GM21619 (cell line): Measurements from ENCODE around the gene PPP5C.
"Not testable (repeated sequence)": the region's sequence is repeated elsewhere in the genome, so short reads cannot be mapped to it uniquely, and the experiment has no call there.

ENCODE experiments used
- ATAC-seq: cut with Tn5 transposase; IDR thresholded peaks from one replicate; pipeline ENCODE4 v1.9.1; 2021; ENCODE audit not compliant: unreplicated experiment

The PPP5C gene

DNA sequence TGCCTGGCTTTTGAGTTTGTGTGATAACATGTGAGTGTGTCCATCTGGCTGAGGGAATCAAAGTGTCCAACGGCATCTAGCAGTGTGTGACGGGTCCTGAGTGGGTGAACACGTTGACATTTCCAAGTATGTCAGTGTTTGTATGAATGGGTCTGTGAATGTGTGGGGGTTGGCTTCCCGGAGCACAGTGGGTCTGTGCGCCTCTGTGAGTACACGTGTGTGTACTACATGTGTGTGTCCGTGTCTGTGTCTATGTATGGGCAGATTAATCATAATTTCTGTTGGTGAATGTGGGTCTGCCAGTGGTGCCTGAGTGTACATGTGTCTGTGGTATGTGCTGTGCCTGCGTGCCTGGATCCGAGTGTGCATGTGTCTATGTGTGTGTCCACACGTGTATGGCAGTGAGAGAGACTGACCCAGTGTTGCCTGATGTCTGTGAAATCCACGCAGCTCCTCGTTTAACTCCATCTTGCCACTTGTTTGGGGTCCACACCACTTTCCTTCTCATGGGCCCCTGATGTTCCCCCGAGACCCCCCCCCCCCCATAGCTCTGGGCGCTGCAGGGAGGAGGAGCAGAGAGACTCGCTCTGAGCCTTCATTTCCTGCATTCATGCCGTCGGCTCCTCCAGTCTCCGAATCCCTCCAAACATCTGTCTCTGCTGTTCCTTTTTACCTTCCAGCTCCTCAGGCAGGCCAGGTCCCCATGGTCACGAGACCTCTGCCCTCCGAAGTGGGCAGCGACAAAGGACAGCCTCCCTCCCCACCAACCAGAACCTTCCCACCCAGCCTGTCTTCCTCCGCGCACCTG, 61.2 kb downstream of the PPP5C start:
- ATAC-seq = no peak

DNA sequence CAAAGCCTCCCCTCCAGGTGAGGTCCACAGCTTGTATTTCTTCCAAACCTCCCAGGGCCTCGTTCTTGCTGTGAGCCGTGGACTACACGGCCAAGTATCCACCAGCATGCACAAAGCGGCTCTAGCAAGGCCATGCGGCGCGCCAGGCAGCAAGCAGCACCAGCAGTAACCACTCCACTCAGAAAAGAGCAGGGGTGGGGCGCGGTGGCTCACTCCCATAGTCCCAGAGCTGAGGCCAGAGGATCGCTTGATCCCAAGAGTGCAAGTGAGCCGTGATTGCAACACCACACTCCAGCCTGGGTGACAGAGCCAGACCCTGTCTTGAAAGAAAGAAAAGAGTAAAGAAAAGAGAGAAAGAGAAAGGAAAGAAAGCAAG, 61.8 kb downstream of the PPP5C start:
- no peak for ATAC-seq

- ATAC-seq = no peak
These were observed 62.3 kb downstream of the PPP5C start for GRCh38 chr19:46409191-46409590.

- ATAC-seq = no peak
These were observed 63.6 kb downstream of the PPP5C start for GRCh38 chr19:46410205-46411087.

DNA sequence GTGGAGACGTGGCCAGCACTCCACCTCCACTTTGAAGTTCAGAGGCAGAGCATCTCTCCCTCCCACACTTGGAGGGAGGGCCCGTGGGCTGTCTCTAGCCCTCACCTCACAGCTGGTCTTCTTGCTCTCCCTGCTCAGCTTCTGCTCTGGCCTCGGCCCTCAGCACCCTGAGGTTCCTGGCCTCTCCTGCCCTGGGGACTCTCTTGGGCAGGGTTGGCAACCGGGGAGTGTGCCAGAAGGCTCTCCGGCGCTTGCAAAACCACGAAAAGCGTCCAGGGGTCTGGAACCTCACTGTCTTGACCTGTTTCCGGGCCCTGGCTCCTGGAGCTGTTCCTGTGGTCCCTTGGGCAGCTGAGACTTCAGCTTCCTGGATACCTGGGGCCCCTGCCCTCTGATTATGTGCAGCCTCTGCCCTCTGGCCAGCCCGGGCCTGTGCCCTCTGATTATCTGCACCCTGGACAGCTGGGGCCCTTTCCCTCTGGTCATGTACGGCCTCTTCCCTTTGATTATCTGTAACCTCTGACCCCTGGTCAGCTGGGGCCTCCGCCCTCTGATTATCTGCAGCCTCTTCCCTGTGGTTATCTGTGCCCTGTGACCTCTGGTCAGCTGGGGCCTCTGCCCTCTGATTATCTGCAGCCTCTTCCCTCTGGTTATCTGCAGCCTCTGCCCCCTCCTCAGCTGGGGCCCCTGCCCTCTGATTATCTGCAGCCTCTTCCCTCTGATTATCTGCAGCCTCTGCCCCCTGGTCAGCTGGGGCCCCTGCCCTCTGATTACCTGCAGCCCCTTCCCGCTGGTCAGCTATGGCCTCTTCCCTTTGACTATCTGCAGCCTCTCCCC, 64.4 kb downstream of the PPP5C start:
- ATAC-seq = no peak

DNA sequence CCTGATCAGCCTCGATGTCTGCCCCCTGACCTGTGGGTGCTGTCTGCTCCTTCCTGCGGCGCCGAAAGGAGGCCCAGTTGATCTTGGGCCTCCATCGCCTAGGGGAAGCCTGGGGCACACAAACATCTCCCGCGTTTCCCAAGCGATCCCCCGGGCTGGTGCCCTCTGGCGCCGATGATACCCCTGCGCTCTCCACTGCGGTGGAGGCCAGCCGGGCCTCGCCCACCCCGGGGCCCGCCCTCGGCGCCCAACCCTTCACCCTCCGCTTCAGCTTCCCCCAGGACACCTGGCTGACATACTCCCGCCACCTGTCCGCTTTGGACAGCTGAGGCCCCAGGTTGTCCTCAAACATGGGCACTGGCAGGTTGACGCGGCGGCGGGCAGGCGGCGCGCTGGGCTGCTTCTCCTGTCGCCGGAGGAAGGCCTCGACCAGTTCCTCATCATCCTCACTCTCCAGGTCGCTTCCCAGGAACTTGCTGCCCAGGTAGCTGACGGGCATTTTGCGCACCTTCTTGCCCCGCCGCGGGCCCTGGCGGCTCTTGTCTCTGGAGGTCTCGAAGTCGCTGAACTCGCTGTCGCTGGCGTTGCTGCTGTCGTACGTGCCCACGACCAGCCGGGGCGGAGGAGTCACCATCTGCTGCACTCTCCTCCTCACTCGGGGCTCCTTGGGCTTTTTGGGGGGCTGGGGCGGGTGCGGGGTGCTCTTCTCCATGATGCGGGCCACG, 65.2 kb downstream of the PPP5C start:
- no peak for ATAC-seq

- no peak for ATAC-seq
These were observed 65.9 kb downstream of the PPP5C start for GRCh38 chr19:46412650-46413261.

DNA sequence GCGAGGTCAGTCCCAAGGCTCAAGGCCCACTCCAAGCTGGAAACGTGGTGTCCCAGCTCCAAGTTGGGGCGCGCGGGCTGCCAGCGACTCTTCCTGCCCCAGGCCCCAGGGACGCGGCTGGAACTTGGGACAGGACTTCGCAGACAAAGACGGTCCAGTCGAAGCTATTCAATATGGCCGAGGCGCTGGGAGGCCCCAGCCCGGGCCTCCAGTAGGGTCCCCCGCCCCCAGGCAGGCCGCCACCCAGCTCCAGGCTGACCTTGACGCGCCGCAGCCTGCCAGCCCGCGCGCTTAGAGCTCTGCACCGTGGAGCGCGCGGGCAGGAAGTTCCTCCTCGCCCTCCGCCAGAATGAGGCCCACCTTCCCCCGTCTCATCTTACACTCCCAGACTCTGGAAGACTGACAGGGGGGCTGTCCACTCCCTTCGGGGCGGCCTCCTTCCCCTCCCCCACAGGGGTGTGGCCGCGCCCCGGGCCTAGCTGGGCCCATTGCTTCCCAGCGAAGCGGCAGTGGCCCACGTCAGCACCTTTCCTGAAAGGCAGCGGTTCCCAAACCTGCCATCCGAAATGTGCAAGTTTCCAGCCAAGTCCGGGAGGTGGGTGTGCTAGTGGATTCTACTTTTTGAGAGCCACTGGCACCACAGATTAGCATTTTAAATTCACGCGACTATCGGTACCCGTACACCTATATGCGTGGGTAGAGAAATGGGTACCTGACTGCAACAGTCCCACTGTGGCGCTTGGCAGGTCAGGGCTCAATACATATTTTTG, 66.6 kb downstream of the PPP5C start, which contains the start of gene CCDC8:
CCDC8 (minus strand) TSS at position 303 of the 770 bp plus-strand sequence. CDS start 754 bp downstream, outside the sequence.
- no peak for ATAC-seq

DNA sequence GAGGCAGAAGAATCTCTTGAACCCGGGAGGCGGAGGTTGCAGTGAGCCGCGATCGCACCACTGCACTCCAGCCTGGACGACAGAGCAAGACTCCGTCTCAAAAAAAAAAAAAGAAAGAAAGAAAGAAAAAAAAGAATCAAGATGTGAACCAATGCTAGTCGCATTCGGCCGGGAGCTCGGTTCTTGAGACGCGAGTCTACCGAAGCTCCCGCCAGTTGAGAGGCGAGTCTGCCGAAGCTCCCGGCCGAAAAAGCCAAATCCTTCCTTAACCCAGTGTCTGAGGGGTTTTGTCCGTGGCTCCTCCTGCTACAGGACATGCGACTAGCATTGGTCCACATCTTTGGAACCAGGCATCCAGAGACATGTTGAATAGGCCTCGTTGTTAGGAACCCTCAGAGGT, 68.0 kb downstream of the PPP5C start:
- not testable (repeated sequence) for ATAC-seq

DNA sequence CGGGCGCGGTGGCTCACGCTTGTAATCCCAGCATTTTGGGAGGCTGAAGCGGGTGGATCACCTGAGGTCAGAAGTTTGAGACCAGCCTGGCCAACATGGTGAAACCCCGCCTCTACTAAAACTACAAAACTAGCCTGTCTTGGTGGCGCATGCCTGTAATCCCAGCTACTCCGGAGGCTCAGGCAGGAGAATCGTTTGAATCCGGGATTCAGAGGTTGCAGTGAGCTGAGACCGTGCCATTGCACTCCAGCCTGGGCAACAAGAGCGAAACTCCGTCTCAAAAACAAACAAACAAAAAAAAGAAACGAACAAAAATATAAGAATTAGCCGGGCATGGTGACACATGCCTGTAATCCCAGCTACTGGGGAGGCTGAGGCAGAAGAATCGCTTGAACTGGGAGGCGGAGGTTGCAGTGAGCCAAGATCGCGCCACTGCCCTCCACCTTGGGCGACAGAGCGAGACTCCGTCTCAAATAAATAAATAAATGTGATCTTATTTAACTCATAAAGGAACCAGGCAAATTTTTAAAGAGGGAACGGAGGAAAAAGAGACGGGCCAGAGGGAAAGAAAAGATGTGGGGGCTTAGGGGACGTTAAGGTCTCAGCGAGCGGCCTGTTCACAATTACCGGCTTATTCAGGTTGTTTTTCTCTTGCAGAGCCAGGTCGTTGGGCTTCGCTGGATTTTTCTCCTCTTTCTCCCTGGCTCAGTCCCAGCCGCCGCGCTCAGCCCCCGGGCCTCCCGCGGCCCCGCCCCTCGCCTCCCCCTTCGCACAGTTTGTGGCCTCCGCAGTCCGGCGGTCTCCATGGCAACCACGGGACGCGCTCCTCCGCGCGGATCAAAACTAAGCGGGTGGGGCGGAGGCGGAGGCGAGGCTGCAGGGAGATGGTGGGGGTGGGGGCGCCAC, 69.2 kb downstream of the PPP5C start:
- ATAC-seq = not testable (repeated sequence)

DNA sequence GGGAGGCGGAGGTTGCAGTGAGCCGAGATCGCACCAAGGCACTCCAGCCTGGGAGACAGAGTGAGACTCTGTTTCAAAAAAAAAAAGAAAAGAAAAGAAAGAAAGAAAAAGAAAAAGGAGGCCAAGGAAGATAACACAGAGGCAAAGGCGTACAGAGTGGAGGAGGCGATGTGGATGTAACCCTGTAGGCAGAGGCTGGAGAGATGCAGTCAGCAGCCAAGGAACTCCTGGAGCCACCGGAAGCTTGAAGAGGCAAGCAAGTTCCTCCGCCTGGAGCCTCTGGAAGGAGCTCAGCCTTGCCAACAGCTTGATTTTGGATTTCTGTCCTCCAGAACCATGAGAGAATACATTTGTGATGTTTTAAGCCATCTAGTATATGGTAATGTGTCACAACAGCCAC, 73.2 kb downstream of the PPP5C start:
- no peak for ATAC-seq

GRCh38 chr19:46422344-46422743, 75.5 kb downstream of the PPP5C start:
- no peak for ATAC-seq

- ATAC-seq = no peak
These were observed 76.3 kb downstream of the PPP5C start for GRCh38 chr19:46423188-46423587.

- no peak for ATAC-seq
These were observed 79.2 kb downstream of the PPP5C start for GRCh38 chr19:46426035-46426505.

- ATAC-seq = no peak
These were observed 79.7 kb downstream of the PPP5C start for GRCh38 chr19:46426506-46427162.

DNA sequence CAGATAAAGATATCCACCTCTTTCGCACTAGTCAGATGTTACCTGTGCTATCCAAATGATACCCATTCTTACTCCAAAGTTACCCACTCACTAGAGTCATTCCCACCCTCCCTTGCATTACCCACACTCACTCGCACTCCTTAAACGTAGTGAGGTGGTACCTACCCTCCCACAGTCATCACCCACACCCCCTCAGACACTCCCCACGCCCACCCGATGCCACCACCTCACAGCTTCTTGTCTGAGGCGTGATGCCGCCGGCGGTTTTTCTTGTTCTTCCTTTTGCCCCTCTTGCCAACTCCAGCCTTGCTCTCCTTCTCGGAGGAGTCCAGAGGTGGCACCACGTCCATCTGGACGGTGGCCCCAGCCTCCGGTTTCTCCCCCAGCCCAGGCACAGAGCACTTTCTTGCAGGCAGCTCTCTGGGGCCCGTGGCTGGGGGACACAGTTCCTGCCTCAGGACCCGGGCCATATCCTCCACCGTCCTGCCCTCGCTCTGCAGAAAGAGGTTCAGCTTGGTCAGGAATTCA, 80.7 kb downstream of the PPP5C start:
- ATAC-seq = no peak
